Head of caudate nucleus (tissue), 42 donors: Measurements from ENCODE around the gene STEAP1B.
"Not testable (repeated sequence)": the region's sequence is repeated elsewhere in the genome, so short reads cannot be mapped to it uniquely, and the experiment has no call there.

Experiments
- DNase-seq, 42 donors: peaks; one replicate each; pipeline versions ENCODE4 v3.0.0 to v3.0.0-alpha.2; 2020 to 2021; ENCODE audit warnings: mixed read lengths in 7 of 42
- intact Hi-C: fragments of 100-400 bp; cut with DNase I; formaldehyde crosslinking; loops from one replicate; pipeline ENCODE4 v1.15.0; 2022

The STEAP1B gene

GRCh38 chr7:22441157-22441556 lies 58.8 kb downstream of the STEAP1B start:
- DNase-seq: no peak
- intact Hi-C loops: no loop called here

DNA sequence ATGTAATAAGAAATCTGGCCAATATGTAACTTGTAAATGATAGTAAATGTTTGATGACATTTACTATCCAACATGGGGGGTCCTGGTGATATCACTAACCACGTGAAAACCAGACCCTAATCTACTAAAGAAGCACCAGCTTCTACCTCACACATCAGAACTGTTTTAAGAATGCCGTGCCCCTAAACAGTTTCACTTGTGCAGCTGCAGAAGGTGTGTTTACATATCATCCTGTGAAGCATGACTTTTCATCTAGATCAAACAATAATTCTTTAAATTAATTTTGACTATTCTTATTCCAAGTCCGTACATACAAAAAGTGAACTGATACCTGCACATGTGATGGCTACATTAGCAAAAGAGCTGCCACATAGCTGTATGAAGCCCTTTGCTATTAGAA lies 61.0 kb downstream of the STEAP1B start:
- no peak for DNase-seq
- intact Hi-C loops: no loop called here

- DNase-seq, intact Hi-C loops: not testable (repeated sequence)
Measured at GRCh38 chr7:22436552-22436951, 63.4 kb downstream of the STEAP1B start.

GRCh38 chr7:22435720-22436119 lies 64.3 kb downstream of the STEAP1B start:
- no peak for DNase-seq

GRCh38 chr7:22435105-22435504 lies 64.9 kb downstream of the STEAP1B start:
- no peak for DNase-seq

More at GRCh38 chr7:22435720-22436119, 64.3 kb downstream of the STEAP1B start:
- intact Hi-C loops: no loop called here

GRCh38 chr7:22433710-22434460 lies 66.1 kb downstream of the STEAP1B start:
- no peak for DNase-seq
- intact Hi-C loops: no loop called here

More at GRCh38 chr7:22435105-22435504, 64.9 kb downstream of the STEAP1B start:
- intact Hi-C loops: no loop called here

DNA sequence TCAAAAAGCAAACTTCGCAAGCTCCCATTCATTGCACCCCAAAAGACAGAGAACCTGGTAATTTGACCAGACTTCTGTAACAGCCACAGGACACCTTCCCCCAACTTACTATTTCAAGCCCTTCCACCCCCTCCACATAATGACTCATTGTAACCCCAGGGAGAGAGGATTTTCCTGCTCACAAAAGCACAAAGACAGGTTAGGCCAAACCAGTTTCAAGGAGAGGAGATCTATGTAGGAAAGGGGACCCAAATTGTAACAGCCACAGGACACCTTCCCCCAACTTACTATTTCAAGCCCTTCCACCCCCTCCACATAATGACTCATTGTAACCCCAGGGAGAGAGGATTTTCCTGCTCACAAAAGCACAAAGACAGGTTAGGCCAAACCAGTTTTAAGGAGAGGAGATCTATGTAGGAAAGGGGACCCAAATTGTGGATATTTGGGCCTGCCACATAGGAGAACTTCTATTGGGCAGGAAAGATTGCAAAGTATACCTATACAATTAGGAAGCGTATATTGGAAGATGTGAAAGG lies 66.8 kb downstream of the STEAP1B start:
- DNase-seq, intact Hi-C loops: not testable (repeated sequence)

GRCh38 chr7:22432203-22432718 lies 67.7 kb downstream of the STEAP1B start:
- no peak for DNase-seq
- intact Hi-C loops: no loop called here

DNA sequence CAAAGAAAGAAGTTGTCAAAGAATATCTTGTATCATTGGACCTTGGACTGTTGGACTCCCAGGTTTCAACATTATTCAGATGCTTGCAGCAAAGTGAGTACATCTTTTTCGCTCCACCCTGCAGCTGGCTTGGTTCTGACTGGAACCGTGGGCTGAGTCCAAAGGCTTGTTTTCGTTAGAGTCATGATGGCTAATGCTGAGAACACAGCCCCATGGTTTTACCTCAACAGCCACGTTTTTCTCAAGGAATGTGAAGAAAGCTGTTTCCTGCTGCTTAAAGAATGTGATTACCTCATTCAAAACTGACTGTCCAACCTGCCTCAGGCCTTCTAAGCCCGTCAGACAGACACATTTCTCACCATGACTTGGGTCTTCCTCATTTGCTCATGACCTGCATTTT lies 69.5 kb downstream of the STEAP1B start:
- intact Hi-C loops: no loop called here
- DNase-seq: no peak

- intact Hi-C loops: no loop called here
- no peak for DNase-seq
Measured at GRCh38 chr7:22429386-22429785, 70.6 kb downstream of the STEAP1B start.

DNA sequence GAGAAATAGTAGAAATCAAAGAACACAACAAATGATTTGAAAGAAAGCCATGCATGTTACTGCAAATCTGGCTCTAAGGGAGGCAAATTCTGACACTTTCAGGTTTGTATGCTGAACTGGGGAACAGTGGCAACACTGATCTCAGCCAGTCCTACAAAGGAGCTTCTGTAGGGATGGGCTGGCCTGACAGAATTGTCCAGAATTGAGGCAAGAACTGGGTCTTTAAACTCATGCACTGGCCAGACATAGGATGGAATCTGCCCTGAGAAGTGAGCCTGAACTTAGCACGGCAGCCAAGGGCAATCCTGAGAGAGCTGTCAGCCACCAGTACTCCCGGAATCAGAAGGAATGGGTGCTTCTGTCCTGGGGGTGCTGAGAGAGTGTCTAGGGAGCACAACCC lies 72.1 kb downstream of the STEAP1B start:
- peak in 1 of 42 donors; percentile 29 for DNase-seq
- intact Hi-C loops: no loop called here

DNA sequence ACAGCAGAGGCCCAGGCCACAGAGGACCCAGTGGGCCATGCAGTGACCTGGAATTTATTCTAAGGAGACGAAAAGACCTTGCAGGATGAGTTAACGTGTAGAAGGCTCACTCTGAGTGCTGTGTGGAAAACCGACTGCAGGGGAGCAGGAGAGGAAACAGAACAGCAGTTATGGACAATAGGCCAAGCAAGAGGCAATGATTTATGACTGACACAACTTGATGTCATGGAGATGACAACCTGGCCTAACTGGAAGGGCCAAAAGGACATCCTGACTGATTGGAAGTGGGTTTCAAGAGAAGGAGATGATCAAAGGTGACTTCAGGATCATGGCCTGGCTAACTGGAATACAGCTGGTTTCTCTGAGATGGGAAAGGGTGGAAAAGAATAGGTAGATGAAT lies 72.9 kb downstream of the STEAP1B start:
- intact Hi-C loops: no loop called here
- DNase-seq: no peak

DNA sequence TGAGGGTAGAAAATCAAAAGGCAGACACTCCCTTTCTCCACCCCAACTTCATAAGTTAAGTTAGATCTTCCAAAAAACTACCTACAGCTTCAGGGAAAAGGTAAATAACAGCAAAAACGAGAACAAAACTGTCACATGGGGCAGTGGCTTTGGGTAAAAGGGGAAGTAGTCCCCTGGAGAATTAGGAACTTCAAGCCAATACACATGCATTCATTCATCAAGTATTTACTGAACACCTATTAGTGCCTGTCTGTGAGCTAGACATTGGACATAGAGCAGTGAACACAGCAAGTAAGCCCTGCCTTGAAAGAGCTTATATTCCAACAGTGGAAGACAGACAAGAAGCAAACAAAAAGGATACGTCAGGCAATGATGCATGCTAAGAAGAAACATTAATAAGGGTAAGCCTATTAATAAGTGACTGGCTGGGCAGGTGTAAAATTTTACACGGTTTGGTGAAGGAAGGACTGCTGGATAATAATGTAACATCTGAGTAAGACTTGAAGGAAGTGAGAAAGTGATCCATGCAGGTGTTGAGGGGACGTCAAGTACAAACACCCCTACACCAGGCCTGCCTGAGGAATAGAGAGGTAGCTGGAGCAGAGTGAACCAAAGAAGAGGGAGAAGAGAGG lies 73.4 kb downstream of the STEAP1B start:
- no peak for DNase-seq
- intact Hi-C loops: no loop called here

DNA sequence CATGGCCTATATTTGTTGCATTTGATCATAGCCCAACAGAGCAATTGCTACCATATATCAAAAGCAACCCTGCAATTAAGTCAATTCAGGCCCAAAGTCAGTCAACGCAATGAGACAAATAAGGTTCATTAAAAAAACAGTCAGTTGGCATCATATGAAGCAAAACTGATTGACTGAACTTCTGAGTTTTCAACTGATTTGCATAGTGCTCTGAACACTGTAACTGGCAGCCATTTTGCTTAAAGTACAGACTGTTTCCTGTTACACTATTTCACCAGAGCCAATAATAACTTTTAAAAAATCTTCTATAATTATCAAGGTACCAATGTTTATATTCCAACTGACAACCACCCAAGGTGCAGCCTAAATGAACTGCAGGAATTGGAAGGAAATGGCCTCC lies 74.6 kb downstream of the STEAP1B start:
- DNase-seq: no peak
- intact Hi-C loops: no loop called here

- intact Hi-C loops: no loop called here
- DNase-seq: no peak
Measured at GRCh38 chr7:22422831-22423615, 77.0 kb downstream of the STEAP1B start.

- intact Hi-C loops: no loop called here
- DNase-seq: peak in 11 of 42 donors; percentile 28 to 60 (median 42)
Measured at GRCh38 chr7:22420973-22421635, 78.9 kb downstream of the STEAP1B start.

- DNase-seq: no peak
- intact Hi-C loops: no loop called here
Measured at GRCh38 chr7:22420008-22420407, 80.0 kb downstream of the STEAP1B start.

DNA sequence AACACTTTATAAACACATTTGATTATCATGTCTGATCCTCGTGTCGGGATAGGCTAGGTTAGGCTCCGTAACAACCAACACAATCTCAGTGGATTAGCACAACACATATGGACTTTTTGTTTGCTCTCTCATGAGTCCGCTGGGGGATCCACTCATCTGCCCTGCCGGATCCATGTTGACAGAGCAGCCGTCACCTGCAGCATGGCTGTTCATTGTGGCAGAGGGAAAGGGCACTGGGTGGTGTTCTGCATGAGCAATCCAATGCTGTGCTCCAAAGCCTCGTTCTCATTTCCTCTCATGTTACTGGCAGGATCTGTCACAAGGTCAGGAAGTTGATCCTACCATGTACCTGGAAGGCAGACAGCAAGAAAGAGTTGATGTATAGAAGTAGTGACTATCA lies 80.5 kb downstream of the STEAP1B start:
- DNase-seq: no peak

More for the DNA sequence above, 80.5 kb downstream of the STEAP1B start:
- intact Hi-C loops: no loop called here
